ENCODE results near the gene SAMMSON. TPM values are rescaled to one million over a fixed set of nuclear protein-coding genes. Genes with fewer than 3 reads are reported as not detected.
A peak's percentile ranks its signal among the peaks of the same experiment; 100 is the strongest.

Gene SAMMSON
- polyA plus RNA-seq, 6 donors from 2014 or later = not detected

DNA sequence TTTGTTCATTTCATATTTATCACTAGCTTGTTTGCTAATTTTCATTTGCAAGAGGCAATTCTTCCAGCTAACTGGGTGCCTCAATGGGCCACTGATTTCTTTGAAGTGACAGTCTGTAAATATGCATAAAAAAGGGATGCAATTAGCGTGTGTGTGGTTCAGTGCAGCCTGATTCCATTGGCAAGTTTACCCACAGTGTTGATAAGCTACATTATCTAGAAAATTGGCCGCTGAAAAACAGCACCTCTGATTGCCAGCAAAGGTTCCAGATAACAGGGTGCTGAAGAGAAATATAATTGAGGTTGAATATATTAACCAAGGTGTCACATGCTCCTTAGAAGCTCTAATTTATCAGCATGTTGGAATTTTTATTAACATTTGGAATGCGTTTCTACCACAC is 76.9 kb downstream of the SAMMSON start:
- Mint-ChIP-seq H3K4me1 (no peaks in the 10 kb centered on the region), H3K27me3 (peaks cover 25 to 69% (median 66%) of the 10 kb centered on the region in 3 donors), H3K4me3 (no peak overlapping the region), H3K9me3 (peaks cover 0 to 5% (median 2%) of the 10 kb centered on the region in 7 donors), H3K36me3 (no peaks in the 10 kb centered on the region), H3K27ac (no peak overlapping the region)
- ATAC-seq (ENCODE audit: low read depth in 2 of 2) (no peak), DNase-seq (no peak)

DNA sequence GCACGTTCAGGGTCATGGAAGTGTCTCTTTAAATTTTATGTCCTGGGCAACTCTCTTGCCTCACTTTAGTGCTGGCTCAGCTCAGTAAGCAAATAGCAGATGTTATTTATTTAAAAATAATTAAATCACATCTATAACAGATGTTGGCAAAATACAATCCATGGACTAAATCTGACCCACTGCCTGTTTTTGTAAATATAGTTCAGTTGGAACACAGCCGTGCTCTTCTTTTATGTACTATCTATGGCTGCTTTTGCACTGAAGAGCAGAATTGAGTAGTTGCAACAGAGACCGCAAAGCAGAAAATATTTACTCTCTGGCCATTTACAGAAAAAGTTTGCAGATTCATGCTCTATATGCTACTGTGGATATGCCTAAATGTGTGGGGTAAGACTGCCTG is 79.2 kb downstream of the SAMMSON start:
- Mint-ChIP-seq H3K27me3 (peaks cover 34 to 70% (median 63%) of the 10 kb centered on the region in 3 donors), H3K27ac (no peak overlapping the region), H3K9me3 (peaks cover 0 to 5% (median 2%) of the 10 kb centered on the region in 7 donors), H3K4me3 (no peak overlapping the region), H3K36me3 (no peaks in the 10 kb centered on the region), H3K4me1 (no peaks in the 10 kb centered on the region)
- ATAC-seq (ENCODE audit: low read depth in 2 of 2) (no peak), DNase-seq (no peak)

DNA sequence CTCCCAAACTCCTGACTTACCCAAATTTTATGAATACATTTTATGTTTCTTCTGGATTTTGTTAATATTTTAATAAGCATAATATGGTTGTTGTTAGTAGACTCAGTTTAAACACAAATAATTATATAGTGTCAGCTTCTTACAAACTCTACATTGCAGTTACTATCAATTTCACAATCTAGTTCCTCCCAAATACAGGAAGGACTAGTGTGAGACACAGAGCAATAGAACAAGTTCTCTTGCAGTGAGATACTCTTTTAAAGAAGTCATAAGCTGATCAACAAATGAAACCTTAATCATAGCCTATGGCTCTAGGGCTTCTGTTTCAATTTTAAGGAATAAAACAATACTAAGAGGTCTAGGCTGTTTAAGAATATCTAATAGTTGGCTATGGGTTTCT is 86.1 kb downstream of the SAMMSON start:
- ATAC-seq (ENCODE audit: low read depth in 2 of 2) (no peak), DNase-seq (no peak)
- H3K9me3 Mint-ChIP-seq = no peaks in the 10 kb centered on the region
- H3K27me3 Mint-ChIP-seq = peaks cover 31 to 41% (median 31%) of the 10 kb centered on the region in 3 donors
- H3K36me3 Mint-ChIP-seq = no peaks in the 10 kb centered on the region
- H3K27ac Mint-ChIP-seq = no peak overlapping the region
- H3K4me1 Mint-ChIP-seq = no peaks in the 10 kb centered on the region
- H3K4me3 Mint-ChIP-seq = no peak overlapping the region

DNA sequence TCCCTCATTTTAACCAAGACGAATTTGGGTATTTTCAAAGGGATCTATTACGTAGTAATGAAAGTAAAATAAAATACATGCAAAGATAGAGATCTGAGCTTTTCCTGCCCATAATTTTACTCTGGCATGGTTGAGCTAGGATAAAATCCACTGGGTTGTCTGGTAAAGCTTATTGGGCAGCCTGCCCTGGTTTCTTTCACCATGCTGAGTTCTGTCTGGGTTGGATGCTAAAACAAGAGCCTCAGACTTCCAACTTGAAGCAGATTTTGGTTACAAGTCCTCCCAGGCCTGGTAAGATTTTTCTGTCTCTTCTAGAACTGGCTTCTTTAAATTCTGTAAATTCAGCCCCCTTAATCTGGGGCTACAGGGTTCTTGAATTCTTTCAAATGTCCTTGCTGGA is 86.8 kb downstream of the SAMMSON start:
- ATAC-seq (ENCODE audit: low read depth in 2 of 2) (no peak), DNase-seq (no peak)
- Mint-ChIP-seq H3K4me1 (no peaks in the 10 kb centered on the region), H3K27ac (no peak overlapping the region), H3K4me3 (no peak overlapping the region), H3K36me3 (no peaks in the 10 kb centered on the region), H3K9me3 (no peaks in the 10 kb centered on the region), H3K27me3 (peaks cover 24 to 34% (median 31%) of the 10 kb centered on the region in 3 donors)

DNA sequence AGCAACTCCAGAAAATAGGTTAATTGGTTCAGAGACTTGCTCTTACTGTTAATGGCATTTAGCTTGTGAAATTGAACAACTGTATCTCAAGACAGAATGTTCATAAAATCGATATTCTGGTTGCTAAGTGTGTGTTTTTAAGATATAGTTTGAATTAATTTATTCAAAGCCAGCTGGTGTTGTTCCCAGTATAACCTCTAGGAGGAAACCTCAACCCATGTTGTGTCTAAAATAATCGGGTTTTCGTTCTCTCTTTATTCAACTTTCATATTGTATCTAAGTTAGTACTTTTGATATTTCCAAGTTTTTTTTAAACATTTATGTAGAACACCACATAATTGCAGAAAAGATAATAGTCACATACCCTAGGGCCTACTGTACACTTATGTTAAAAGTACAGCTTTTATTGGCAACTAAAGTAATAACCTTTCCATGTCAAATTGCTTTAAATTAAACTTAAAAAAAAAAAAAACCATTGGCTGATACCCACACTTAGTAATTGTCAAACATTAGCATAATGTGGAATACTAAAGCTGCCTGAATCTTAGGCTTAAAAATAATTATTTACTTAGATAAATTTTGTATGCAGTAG is 90.9 kb downstream of the SAMMSON start:
- DNase-seq = no peak
- peaks cover 13 to 20% (median 14%) of the 10 kb centered on the region in 3 donors for H3K27me3 Mint-ChIP-seq
- H3K4me3 Mint-ChIP-seq = no peak overlapping the region
- no peaks in the 10 kb centered on the region for H3K9me3 Mint-ChIP-seq
- H3K4me1 Mint-ChIP-seq = peaks cover 0 to 6% (median 3%) of the 10 kb centered on the region in 3 donors
- H3K36me3 Mint-ChIP-seq = no peaks in the 10 kb centered on the region
- no peak overlapping the region for H3K27ac Mint-ChIP-seq
- ATAC-seq (ENCODE audit: low read depth in 2 of 2) = no peak

DNA sequence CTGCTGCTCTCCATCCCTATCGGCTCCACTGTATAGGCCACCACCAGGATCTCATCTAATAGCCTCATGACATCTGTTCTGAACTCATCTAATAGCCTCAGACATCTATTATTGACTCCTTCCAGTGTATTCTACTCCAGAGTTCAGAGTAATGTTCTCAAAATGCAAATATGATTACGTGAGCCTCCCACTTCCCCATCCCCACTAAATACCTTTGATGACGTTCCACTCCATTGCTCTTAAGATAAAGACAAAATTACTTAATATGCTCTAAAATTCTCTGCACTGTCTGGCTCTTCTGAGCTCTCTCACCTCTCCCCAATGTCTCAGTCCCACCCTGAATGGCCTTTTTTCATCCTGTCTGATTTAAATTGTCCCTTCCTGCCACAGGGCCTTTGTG is 94.7 kb downstream of the SAMMSON start:
- ATAC-seq (ENCODE audit: low read depth in 2 of 2) (no peak), DNase-seq (peak; percentile 1)
- H3K4me3 Mint-ChIP-seq = no peak overlapping the region
- H3K4me1 Mint-ChIP-seq = peaks cover 0 to 6% (median 3%) of the 10 kb centered on the region in 3 donors
- peak overlapping the region in 1 of 6 donors; percentile 35 for H3K27ac Mint-ChIP-seq
- H3K27me3 Mint-ChIP-seq = peaks cover under 1 to 11% (median 5%) of the 10 kb centered on the region in 3 donors
- no peaks in the 10 kb centered on the region for H3K9me3 Mint-ChIP-seq
- H3K36me3 Mint-ChIP-seq = no peaks in the 10 kb centered on the region

DNA sequence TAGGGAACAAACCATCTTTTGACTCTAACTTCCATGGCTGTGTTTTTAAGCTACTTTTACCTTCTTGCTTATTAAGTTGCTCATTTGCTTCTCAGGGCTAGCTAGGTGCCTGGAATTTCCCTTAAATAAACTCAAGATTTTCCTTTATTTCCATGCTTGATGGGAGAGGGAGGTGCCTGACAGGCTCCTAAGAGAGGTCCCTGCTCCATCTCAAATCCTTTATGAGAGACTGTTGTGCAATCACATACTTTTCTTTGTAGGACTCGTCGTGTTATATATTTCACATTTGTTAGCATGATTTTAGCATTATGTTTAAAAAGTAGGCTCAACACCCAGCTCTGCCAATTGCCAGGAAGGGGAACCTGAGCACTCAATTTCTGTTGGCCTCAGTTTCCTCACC is 95.7 kb downstream of the SAMMSON start:
- no peak overlapping the region for H3K4me3 Mint-ChIP-seq

DNA sequence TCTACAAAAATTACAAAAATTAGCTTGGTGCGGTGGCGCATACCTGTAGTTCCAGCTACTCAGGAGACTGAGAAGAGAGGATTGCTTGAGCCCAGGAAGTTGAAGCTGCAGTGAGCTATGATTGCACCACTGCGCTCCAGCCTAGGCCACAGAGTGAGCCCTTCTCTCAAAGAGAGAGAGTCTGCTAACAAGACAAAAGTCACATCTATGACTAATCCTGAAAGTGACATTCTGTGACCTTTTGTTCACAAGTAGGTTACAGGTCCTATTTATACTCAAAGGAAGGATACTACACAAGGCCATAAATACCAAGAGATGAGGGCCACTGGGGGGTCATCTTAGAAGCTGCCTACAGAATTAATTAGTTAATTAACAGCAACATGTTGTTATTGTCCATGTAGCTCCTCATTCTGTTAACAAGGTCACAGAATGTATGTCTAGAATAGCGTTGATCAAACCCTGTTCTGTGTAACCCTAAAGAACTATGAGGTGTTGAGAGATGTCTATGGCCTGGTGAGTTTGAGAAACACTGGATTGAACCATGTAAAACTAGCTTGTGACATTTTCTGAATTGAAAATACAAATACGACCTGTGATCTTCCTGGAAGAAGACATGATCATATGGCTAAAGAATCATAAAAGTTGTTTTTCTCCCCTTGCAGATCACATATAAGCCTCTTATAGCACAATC is 97.0 kb downstream of the SAMMSON start:
- Mint-ChIP-seq H3K27me3 (peaks cover 9 to 10% (median 9%) of the 10 kb centered on the region in 3 donors), H3K27ac (no peak overlapping the region), H3K4me3 (no peak overlapping the region), H3K36me3 (no peaks in the 10 kb centered on the region), H3K4me1 (peaks cover 0 to 6% (median 3%) of the 10 kb centered on the region in 3 donors), H3K9me3 (peaks cover 0 to 2% (median 0%) of the 10 kb centered on the region in 7 donors)
- ATAC-seq (ENCODE audit: low read depth in 2 of 2) = no peak
- no peak for DNase-seq

More for the DNA sequence above, 95.7 kb downstream of the SAMMSON start:
- H3K4me1 Mint-ChIP-seq = peaks cover 0 to 6% (median 3%) of the 10 kb centered on the region in 3 donors
- H3K36me3 Mint-ChIP-seq = no peaks in the 10 kb centered on the region
- ATAC-seq (ENCODE audit: low read depth in 2 of 2) (no peak), DNase-seq (no peak)
- H3K9me3 Mint-ChIP-seq = peaks cover 0 to 2% (median 0%) of the 10 kb centered on the region in 7 donors
- H3K27ac Mint-ChIP-seq = no peak overlapping the region
- peaks cover 9 to 11% (median 10%) of the 10 kb centered on the region in 3 donors for H3K27me3 Mint-ChIP-seq

DNA sequence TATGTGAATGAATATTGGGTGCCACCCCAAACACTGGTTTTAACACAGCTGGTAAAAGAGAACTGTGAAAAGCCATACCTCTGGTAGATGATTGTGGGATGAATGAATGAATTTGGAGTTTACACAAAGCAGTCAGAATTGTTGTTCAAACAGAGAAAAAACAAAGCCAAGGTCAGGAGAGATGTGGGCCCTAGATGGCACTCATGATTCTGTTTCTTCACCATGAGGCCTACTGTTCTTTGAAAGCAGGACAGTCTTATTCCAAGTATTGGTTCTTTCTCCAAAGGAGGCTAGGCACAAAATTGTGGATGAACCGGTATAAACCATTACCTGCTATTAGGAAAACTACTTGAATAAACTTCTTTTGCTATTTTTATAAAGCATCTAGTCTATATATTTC is 97.6 kb downstream of the SAMMSON start:
- DNase-seq = no peak

DNA sequence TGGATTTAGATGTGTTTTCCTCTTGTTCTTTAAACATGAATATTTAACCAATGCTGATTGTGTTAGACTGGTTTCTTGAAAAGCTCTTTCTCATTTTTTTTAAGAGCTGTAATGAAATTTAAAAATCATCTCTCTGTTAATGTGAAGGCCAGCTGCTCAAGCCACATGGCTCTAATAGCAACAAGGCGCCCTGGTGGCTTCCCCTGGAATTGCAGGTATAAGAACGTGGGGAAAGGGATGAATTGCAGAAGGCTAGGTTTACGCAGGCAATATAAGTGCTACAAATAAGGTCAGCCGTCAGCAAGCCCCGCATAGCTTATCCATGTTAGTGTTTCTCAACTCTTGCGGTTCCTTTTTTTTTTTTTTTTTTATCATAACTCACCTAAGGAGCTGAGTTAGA is 108.5 kb downstream of the SAMMSON start:
- no peaks in the 10 kb centered on the region for H3K9me3 Mint-ChIP-seq
- no peaks in the 10 kb centered on the region for H3K36me3 Mint-ChIP-seq
- no peaks in the 10 kb centered on the region for H3K4me1 Mint-ChIP-seq
- H3K4me3 Mint-ChIP-seq = no peak overlapping the region
- H3K27me3 Mint-ChIP-seq = peaks cover 11 to 38% (median 36%) of the 10 kb centered on the region in 3 donors
- DNase-seq (no peak), ATAC-seq (ENCODE audit: low read depth in 2 of 2) (no peak)
- no peak overlapping the region for H3K27ac Mint-ChIP-seq

More for the DNA sequence above, 97.6 kb downstream of the SAMMSON start:
- no peak overlapping the region for H3K27ac Mint-ChIP-seq
- H3K9me3 Mint-ChIP-seq = peaks cover 0 to 2% (median 0%) of the 10 kb centered on the region in 7 donors
- no peak overlapping the region for H3K4me3 Mint-ChIP-seq
- H3K36me3 Mint-ChIP-seq = no peaks in the 10 kb centered on the region
- ATAC-seq (ENCODE audit: low read depth in 2 of 2) = no peak
- peaks cover 8 to 10% (median 9%) of the 10 kb centered on the region in 3 donors for H3K27me3 Mint-ChIP-seq
- peaks cover 0 to 6% (median 3%) of the 10 kb centered on the region in 3 donors for H3K4me1 Mint-ChIP-seq

DNA sequence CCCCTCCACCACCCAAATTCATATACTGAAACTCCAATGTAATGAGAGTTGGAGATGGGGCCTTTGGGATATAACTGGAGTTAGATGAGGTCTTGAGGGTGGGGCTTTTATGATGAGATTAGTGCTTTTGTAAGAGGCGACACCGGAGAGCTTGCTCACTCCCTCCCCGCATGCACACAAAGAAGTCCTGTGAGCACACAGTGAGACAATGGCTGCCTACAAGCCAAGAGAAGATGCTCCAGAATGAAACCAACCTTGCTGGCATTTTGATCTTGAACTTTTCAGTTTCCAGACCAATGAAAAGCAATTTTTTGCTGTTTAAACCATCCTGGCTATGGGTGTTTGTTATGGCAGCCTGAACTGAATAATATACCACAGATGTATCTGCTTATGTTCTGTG is 109.0 kb downstream of the SAMMSON start:
- Mint-ChIP-seq H3K36me3 (no peaks in the 10 kb centered on the region), H3K27ac (no peak overlapping the region), H3K27me3 (peaks cover 11 to 40% (median 38%) of the 10 kb centered on the region in 3 donors), H3K4me3 (no peak overlapping the region), H3K9me3 (no peaks in the 10 kb centered on the region), H3K4me1 (no peaks in the 10 kb centered on the region)
- DNase-seq (no peak), ATAC-seq (ENCODE audit: low read depth in 2 of 2) (no peak)

DNA sequence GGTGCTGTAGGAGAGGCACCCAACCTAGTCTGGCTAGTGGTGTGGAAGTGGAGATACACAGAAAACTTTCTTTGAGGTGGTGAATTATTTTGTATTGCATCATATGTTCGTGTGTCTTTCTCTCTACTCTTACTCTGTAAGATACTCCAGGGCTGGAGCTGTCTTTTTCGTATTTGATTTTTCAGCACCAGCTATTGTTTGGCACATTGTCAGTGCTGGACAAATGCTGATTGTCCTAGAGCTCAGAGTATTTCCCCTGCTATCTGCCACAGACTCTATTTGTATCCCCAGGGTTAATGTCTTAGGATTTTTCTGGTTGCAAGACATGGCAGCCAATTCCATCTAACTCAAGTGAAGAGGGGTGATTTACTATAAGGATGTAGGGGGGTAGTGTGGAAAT is 110.5 kb downstream of the SAMMSON start:
- Mint-ChIP-seq H3K4me1 (no peaks in the 10 kb centered on the region), H3K27me3 (peaks cover 17 to 44% (median 37%) of the 10 kb centered on the region in 3 donors), H3K27ac (no peak overlapping the region), H3K36me3 (no peaks in the 10 kb centered on the region), H3K4me3 (no peak overlapping the region), H3K9me3 (no peaks in the 10 kb centered on the region)
- DNase-seq (no peak), ATAC-seq (ENCODE audit: low read depth in 2 of 2) (no peak)

DNA sequence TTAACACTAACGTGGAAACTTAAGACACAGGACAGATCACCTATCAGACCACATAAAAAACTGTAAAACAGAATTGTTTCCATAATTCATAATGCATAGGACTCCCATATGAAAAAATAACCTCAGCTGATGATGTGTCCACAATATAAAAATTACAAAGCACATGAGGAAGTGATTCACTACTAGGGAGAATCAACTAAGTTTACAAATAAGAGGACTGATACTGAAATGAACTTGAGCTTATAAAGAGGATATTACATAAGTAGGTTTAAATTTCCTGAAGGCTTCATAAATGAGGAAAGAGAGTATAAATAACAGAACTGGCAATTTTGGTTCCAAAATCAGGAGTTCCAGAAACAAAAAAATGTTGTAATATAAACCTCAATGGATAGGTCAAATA is 111.9 kb downstream of the SAMMSON start:
- Mint-ChIP-seq H3K4me1 (no peaks in the 10 kb centered on the region), H3K9me3 (no peaks in the 10 kb centered on the region), H3K27ac (no peak overlapping the region), H3K36me3 (no peaks in the 10 kb centered on the region), H3K27me3 (peaks cover 21 to 44% (median 42%) of the 10 kb centered on the region in 3 donors), H3K4me3 (no peak overlapping the region)
- ATAC-seq (ENCODE audit: low read depth in 2 of 2) (no peak), DNase-seq (no peak)

DNA sequence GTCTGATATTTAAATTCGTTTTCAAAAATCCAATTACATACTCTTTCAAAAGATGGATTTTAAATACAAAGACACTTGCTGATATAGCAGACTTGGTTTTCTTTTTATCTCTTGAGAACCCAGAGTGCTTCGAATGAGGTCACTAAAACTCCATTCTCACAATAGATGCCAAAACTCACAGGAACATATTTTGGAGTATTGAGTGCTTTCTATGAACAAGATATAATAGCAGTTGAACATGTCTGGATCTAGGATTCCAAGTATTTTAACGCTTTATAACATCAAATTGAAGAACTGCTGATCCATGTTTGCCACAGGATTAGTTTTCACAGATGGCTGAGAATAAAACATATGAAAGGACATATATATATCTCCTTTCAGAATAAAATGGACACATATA is 113.2 kb downstream of the SAMMSON start:
- Mint-ChIP-seq H3K36me3 (no peaks in the 10 kb centered on the region), H3K27ac (no peak overlapping the region), H3K4me1 (no peaks in the 10 kb centered on the region), H3K27me3 (peaks cover 26 to 44% (median 36%) of the 10 kb centered on the region in 3 donors), H3K9me3 (no peaks in the 10 kb centered on the region), H3K4me3 (no peak overlapping the region)
- no peak for DNase-seq
- no peak for ATAC-seq (ENCODE audit: low read depth in 2 of 2)

All from naive B cell (primary cell).